Lower lobe of right lung (tissue), 2 donors: ENCODE data around the gene INPP5E. TPM values are rescaled to one million over a fixed set of nuclear protein-coding genes. Genes with fewer than 3 reads are reported as not detected.

Source experiments
- ATAC-seq, 2 donors: fragments of 200-7000 bp; cut with Tn5 transposase; one replicate each; pipeline ENCODE4 v1.9.1; 2020 to 2022; ENCODE audit warnings: mild to moderate bottlenecking in 2 of 2, moderate library complexity in 2 of 2
- DNase-seq: peaks from one replicate; pipeline ENCODE4 v3.0.0-alpha.2; 2020
- H3K27ac ChIP-seq: fragments of 200-600 bp; one replicate; pipeline ENCODE4 v1.8.0; 2022
- H3K27me3 ChIP-seq: fragments of 200-600 bp; one replicate; pipeline ENCODE4 v1.8.0; 2022; ENCODE audit warnings: low read depth
- H3K36me3 ChIP-seq: fragments of 200-600 bp; one replicate; pipeline ENCODE4 v1.8.0; 2022; ENCODE audit warnings: mild to moderate bottlenecking
- H3K4me1 ChIP-seq: fragments of 200-600 bp; one replicate; pipeline ENCODE4 v1.8.0; 2022
- H3K4me3 ChIP-seq: fragments of 200-600 bp; one replicate; pipeline ENCODE4 v1.8.0; 2022; ENCODE audit warnings: mild to moderate bottlenecking
- H3K9me3 ChIP-seq: fragments of 200-600 bp; one replicate; pipeline ENCODE4 v1.8.0; 2022
- CTCF ChIP-seq: fragments of 200-600 bp; IDR thresholded peaks from one replicate; pipeline ENCODE4 v1.8.0; 2022; ENCODE audit warnings: antibody characterized with exemption, mild to moderate bottlenecking
- intact Hi-C: fragments of 100-400 bp; cut with DNase I; formaldehyde crosslinking; loops from one replicate; pipeline ENCODE4 v1.11.0; 2022
- total RNA-seq: library from RNA; stranded (reverse); fragmentation: NEBNext Ultra II Directional; extraction: Animal tissue kit (Norgen Biotek cat#: 25700); gene quantifications from one replicate; pipeline ENCODE4 v1.2.1, GENCODE V29; 2021
- donor health status: DM: no; HTN: yes; CAD: no; lungs with severe emphysema.

Gene INPP5E
- total RNA-seq, 1 donor from 2014 or later, result 13.8 TPM

GRCh38 chr9:136399176-136400037 is 40.2 kb downstream of the INPP5E start:
- no peak for TF ChIP-seq CTCF
- DNase-seq (no peak), ATAC-seq (peak; percentile 12 to 53)
- Histone ChIP-seq H3K4me3 (peak overlapping the region; percentile 99), H3K27ac (peak overlapping the region; percentile 74), H3K36me3 (peaks cover 49% of the 10 kb centered on the region), H3K9me3 (no peaks in the 10 kb centered on the region), H3K27me3 (no peaks in the 10 kb centered on the region), H3K4me1 (peaks cover 20% of the 10 kb centered on the region)
- intact Hi-C loops, result no loop called here

DNA sequence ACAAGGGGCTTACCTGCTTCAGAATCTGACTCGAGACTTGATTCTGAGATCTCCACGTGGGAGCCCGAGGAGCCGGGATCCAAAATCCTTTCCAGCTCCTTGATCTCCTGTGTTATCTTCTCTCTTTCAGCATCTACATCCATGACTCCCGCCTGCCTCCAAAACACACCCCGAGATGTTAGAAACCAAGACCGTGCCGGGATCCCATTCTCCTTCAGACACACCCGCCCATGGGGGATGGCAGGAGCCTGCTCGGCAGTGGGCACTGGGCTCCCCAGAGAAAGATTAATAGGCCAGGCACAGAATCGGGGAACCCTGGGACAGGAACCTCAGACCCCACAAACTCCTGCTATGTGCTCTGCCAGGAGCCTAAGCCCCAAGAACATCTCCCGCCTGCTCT is 41.4 kb downstream of the INPP5E start:
- intact Hi-C loops, result no loop called here
- ATAC-seq (no peak), DNase-seq (no peak)
- no peak for TF ChIP-seq CTCF
- Histone ChIP-seq H3K36me3 (peaks cover 50% of the 10 kb centered on the region), H3K27me3 (no peaks in the 10 kb centered on the region), H3K4me1 (peaks cover 20% of the 10 kb centered on the region), H3K4me3 (no peak overlapping the region), H3K27ac (no peak overlapping the region), H3K9me3 (no peaks in the 10 kb centered on the region)

DNA sequence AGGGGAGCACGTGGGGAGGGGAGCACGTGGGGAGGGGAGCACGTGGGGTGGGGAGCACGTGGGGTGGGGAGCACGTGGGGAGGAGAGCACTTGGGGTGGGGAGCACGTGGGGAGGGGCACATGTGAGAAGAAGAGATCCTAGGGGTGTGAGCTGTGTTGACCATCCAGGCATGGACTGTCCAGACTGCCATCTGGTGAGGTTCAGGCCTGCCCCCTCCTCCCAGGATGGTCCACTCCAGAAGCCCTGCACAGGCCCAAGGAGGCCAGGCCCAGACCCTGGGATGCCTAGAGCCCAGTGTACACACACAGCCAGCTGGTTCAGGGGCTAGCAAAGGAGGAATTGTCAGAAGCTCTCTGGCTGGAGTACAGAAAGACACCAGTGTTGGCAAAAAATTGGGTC is 42.0 kb downstream of the INPP5E start:
- H3K9me3 ChIP-seq, result no peaks in the 10 kb centered on the region
- peaks cover 20% of the 10 kb centered on the region for H3K4me1 ChIP-seq
- no peak overlapping the region for H3K27ac ChIP-seq
- H3K4me3 ChIP-seq, result no peak overlapping the region
- DNase-seq (no peak), ATAC-seq (no peak)
- H3K36me3 ChIP-seq, result peaks cover 56% of the 10 kb centered on the region
- TF ChIP-seq CTCF, result no peak
- H3K27me3 ChIP-seq, result no peaks in the 10 kb centered on the region
- intact Hi-C loops, result no loop called here

- H3K9me3 ChIP-seq, result no peaks in the 10 kb centered on the region
- peaks cover 20% of the 10 kb centered on the region for H3K4me1 ChIP-seq
- DNase-seq, result no peak
- H3K4me3 ChIP-seq, result no peak overlapping the region
- TF ChIP-seq CTCF, result no peak
- intact Hi-C loops, result no loop called here
- peaks cover 71% of the 10 kb centered on the region for H3K36me3 ChIP-seq
- no peak for ATAC-seq
- H3K27ac ChIP-seq, result no peak overlapping the region
- no peaks in the 10 kb centered on the region for H3K27me3 ChIP-seq
Measured at GRCh38 chr9:136396219-136396515, 43.5 kb downstream of the INPP5E start.

DNA sequence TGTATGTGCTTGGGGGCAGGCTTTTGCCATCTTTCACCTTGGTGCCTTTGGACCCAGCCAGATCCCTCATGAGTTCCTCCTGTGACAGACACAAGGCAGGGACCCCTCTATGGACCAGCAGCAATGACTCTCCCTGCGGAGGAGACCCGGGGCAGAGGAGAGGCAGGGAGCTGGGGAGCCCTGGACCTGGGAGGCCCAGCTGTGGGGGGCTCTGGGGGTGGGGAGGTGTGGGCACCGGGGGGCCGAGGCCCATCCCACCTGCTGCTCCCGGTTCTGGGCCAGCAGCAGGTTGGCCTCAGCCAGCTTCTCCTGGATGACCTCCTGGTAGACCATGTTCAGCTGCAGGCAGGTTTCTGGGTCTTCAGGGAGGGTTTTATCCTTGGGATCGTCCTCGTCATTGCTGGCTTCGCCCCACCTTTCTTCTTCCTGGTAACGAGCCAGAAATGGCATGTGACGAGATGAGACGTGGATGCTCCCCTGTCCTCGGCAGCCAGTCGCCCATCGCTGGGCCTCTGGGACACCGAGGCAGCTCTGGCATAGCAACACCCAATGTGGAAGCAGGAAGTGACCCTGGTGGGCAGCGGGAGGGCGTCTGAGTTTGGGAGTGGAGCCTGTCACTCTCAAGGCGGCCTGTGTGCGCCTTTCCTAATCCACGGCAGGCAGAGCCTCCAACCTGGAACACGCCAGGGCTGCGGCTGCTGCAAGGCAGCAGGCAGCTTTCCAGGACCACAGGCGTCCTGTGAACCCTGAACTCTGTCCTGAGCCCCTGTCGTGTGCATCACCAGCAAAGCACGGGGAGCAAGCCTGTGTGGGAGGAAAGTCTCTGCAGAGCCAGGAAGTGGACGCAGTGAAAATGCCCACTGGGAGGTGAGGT is 44.1 kb downstream of the INPP5E start:
- Histone ChIP-seq H3K4me3 (no peak overlapping the region), H3K4me1 (peaks cover 18% of the 10 kb centered on the region), H3K27ac (no peak overlapping the region), H3K36me3 (peaks cover 77% of the 10 kb centered on the region), H3K9me3 (no peaks in the 10 kb centered on the region), H3K27me3 (no peaks in the 10 kb centered on the region)
- TF ChIP-seq CTCF, result no peak
- DNase-seq (no peak), ATAC-seq (no peak)
- intact Hi-C loops, result no loop called here
